ENCODE results near the gene SSH2.

GRCh38 chr17:29734640-29735039 lies 195.4 kb downstream of the SSH2 start:
- TF ChIP-seq, protein P1, sequence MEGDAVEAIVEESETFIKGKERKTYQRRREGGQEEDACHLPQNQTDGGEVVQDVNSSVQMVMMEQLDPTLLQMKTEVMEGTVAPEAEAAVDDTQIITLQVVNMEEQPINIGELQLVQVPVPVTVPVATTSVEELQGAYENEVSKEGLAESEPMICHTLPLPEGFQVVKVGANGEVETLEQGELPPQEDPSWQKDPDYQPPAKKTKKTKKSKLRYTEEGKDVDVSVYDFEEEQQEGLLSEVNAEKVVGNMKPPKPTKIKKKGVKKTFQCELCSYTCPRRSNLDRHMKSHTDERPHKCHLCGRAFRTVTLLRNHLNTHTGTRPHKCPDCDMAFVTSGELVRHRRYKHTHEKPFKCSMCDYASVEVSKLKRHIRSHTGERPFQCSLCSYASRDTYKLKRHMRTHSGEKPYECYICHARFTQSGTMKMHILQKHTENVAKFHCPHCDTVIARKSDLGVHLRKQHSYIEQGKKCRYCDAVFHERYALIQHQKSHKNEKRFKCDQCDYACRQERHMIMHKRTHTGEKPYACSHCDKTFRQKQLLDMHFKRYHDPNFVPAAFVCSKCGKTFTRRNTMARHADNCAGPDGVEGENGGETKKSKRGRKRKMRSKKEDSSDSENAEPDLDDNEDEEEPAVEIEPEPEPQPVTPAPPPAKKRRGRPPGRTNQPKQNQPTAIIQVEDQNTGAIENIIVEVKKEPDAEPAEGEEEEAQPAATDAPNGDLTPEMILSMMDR (IDR thresholded peaks at IDR 0.05; ENCODE audit: low read depth, low read length, missing input control) = no peak
- TF ChIP-seq HNF4A (conservative IDR thresholded peaks at IDR 0.05) (no peak), SP1 (IDR thresholded peaks at IDR 0.05) (no peak), GABPA (IDR thresholded peaks at IDR 0.05 in 1 of 2, conservative IDR thresholded peaks at IDR 0.05 in 1 of 2) (no peak), TAF1 (conservative IDR thresholded peaks at IDR 0.05) (no peak)
- TF ChIP-seq, protein P2, sequence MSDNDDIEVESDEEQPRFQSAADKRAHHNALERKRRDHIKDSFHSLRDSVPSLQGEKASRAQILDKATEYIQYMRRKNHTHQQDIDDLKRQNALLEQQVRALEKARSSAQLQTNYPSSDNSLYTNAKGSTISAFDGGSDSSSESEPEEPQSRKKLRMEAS (IDR thresholded peaks at IDR 0.05) = no peak
